Measurements from ENCODE around the gene TSPO2. TPM values are rescaled to one million over a fixed set of nuclear protein-coding genes. Genes with fewer than 3 reads are reported as not detected.

Gene TSPO2
- total and polyA plus RNA-seq, 2 of the 13 experiments (the other 11 are each of a cell fraction or from before 2014, with no cell fraction given) = 0.55 TPM; not detected in 1

DNA sequence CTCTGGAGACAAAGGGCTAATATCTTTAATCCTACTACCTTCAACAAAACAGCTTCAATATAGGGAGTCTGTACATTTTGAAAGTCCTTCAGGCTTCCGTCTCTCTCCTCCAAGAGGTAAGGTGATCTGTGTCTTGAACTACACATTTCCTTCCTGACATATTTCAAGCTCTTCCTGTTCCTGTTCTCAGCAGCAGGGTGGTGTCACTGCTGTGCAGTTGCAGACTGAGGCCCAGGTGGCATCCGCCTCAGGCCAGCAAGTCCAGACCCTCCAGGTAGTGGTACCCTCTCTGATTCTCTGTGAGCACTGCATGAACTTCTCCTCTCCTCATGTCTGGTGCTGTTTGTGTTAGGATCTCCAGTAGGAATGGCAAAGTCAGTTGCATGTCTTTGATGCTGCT lies 38.4 kb downstream of the TSPO2 start:
- intact Hi-C loops (cut with micrococcal nuclease; ENCODE audit: unreplicated experiment) (no loop called here), in situ Hi-C loops (cut with HindIII; ENCODE audit: extremely low pct_ligation_motif_present, low pct_unique_long_range_greater_than_20kb) (no loop called here)
- Histone ChIP-seq H3K4me3 (replicated peaks in 1 of 3; ENCODE audit: insufficient read depth in 1 of 3, low read depth in 2 of 3, low read length in 3 of 3) (no peak overlapping the region), H3K9ac (ENCODE audit: insufficient read depth, low read depth, low read length) (no peak overlapping the region), H3K9me3 (ENCODE audit: low read length) (no peaks in the 10 kb centered on the region), H3K27ac (ENCODE audit: extremely low read length, insufficient read depth, low read length) (no peak overlapping the region), H4K20me1 (ENCODE audit: insufficient read depth, low read length) (no peaks in the 10 kb centered on the region), H3K79me2 (ENCODE audit: insufficient read depth, low read length) (peaks cover 57% of the 10 kb centered on the region), H3K4me1 (ENCODE audit: insufficient read depth, low read length) (peaks cover 13% of the 10 kb centered on the region), H3K36me3 (replicated peaks in 1 of 2; ENCODE audit: control insufficient read depth in 1 of 2, insufficient read depth in 2 of 2, low read length in 2 of 2) (peaks cover 18 to 62% of the 10 kb centered on the region in 2 experiments), H3K4me2 (ENCODE audit: low read depth, low read length) (no peak overlapping the region), H2AFZ (ENCODE audit: low read length) (no peak overlapping the region), H3K27me3 (ENCODE audit: control insufficient read depth in 1 of 2, insufficient read depth in 2 of 2, low read length in 2 of 2) (no peaks in the 10 kb centered on the region)
- TF ChIP-seq ZNF580 (CRISPR knock-in tag; IDR thresholded peaks at IDR 0.05; ENCODE audit: borderline replicate concordance, low read depth) = no peak
- TF ChIP-seq HMG20B (CRISPR knock-in tag; conservative IDR thresholded peaks at IDR 0.05) = no peak
- TF ChIP-seq RBM22 (optimal IDR thresholded peaks at IDR 0.05; ENCODE audit: low read length) = peak; percentile 44
- TF ChIP-seq, protein P1, sequence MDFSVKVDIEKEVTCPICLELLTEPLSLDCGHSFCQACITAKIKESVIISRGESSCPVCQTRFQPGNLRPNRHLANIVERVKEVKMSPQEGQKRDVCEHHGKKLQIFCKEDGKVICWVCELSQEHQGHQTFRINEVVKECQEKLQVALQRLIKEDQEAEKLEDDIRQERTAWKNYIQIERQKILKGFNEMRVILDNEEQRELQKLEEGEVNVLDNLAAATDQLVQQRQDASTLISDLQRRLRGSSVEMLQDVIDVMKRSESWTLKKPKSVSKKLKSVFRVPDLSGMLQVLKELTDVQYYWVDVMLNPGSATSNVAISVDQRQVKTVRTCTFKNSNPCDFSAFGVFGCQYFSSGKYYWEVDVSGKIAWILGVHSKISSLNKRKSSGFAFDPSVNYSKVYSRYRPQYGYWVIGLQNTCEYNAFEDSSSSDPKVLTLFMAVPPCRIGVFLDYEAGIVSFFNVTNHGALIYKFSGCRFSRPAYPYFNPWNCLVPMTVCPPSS (IDR thresholded peaks at IDR 0.05) = no peak
- TF ChIP-seq ZNF335 (CRISPR knock-in tag; IDR thresholded peaks at IDR 0.05) = no peak
- WGBS (ENCODE audit: low lambda C conversion rate) = 96% methylated on average over 2 of the region's 2 CpGs
- POLR2A ChIA-PET = no interaction called here
- DNase-seq (ENCODE audit: low spot score) (no peak), ATAC-seq (no peak), FAIRE-seq (no peak)
- no TSS peak for BruUV-seq (replicated peaks)
- CTCF ChIA-PET (ENCODE audit: low intra/inter-chr PET ratio, low total read pairs) = no interaction called here

DNA sequence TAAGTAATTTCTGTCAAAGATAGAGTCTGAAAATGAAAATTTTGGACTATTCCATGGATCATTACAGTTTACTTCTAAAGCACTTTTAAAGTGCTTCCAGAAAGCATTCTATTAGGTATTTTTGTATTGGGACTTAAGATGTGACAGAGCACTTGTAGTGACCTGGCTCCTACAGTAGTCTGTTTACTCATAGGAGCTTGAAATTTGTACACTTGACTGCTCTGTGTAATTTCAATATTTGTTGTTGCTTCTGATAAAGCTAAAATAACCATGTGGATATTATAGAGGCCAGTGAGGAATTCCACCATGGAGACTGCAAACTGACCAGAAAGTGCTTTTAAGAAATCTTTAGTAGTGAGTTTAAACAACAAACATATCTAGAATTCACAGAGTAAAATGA lies 40.8 kb downstream of the TSPO2 start:
- no TSS peak for BruUV-seq (replicated peaks)
- Histone ChIP-seq H3K4me1 (ENCODE audit: insufficient read depth, low read length) (no peaks in the 10 kb centered on the region), H3K9ac (ENCODE audit: insufficient read depth, low read depth, low read length) (no peak overlapping the region), H3K4me2 (ENCODE audit: low read depth, low read length) (no peak overlapping the region), H3K79me2 (ENCODE audit: insufficient read depth, low read length) (peaks cover 32% of the 10 kb centered on the region), H3K27me3 (ENCODE audit: control insufficient read depth in 1 of 2, insufficient read depth in 2 of 2, low read length in 2 of 2) (no peaks in the 10 kb centered on the region), H3K27ac (ENCODE audit: extremely low read length, insufficient read depth, low read length) (no peak overlapping the region), H2AFZ (ENCODE audit: low read length) (no peak overlapping the region), H3K36me3 (replicated peaks in 1 of 2; ENCODE audit: control insufficient read depth in 1 of 2, insufficient read depth in 2 of 2, low read length in 2 of 2) (peaks cover 21 to 83% of the 10 kb centered on the region in 2 experiments), H3K9me3 (ENCODE audit: low read length) (no peaks in the 10 kb centered on the region), H3K4me3 (replicated peaks in 1 of 3; ENCODE audit: insufficient read depth in 1 of 3, low read depth in 2 of 3, low read length in 3 of 3) (no peak overlapping the region), H4K20me1 (ENCODE audit: insufficient read depth, low read length) (no peaks in the 10 kb centered on the region)
- CTCF ChIA-PET (ENCODE audit: low intra/inter-chr PET ratio, low total read pairs) = no interaction called here
- intact Hi-C loops (cut with micrococcal nuclease; ENCODE audit: unreplicated experiment) (no loop called here), in situ Hi-C loops (cut with HindIII; ENCODE audit: extremely low pct_ligation_motif_present, low pct_unique_long_range_greater_than_20kb) (no loop called here)
- TF ChIP-seq, protein P2, sequence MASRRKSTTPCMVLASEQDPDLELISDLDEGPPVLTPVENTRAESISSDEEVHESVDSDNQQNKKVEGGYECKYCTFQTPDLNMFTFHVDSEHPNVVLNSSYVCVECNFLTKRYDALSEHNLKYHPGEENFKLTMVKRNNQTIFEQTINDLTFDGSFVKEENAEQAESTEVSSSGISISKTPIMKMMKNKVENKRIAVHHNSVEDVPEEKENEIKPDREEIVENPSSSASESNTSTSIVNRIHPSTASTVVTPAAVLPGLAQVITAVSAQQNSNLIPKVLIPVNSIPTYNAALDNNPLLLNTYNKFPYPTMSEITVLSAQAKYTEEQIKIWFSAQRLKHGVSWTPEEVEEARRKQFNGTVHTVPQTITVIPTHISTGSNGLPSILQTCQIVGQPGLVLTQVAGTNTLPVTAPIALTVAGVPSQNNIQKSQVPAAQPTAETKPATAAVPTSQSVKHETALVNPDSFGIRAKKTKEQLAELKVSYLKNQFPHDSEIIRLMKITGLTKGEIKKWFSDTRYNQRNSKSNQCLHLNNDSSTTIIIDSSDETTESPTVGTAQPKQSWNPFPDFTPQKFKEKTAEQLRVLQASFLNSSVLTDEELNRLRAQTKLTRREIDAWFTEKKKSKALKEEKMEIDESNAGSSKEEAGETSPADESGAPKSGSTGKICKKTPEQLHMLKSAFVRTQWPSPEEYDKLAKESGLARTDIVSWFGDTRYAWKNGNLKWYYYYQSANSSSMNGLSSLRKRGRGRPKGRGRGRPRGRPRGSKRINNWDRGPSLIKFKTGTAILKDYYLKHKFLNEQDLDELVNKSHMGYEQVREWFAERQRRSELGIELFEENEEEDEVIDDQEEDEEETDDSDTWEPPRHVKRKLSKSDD (CRISPR knock-in tag; IDR thresholded peaks at IDR 0.05; ENCODE audit: low read depth) = no peak
- TF ChIP-seq ZNF7 (CRISPR knock-in tag; IDR thresholded peaks at IDR 0.05) (no peak), ATF7 (IDR thresholded peaks at IDR 0.05) (no peak), ATF7 (CRISPR knock-in tag; IDR thresholded peaks at IDR 0.05) (no peak), RFX1 (IDR thresholded peaks at IDR 0.05) (no peak), ZNF768 (CRISPR knock-in tag; IDR thresholded peaks at IDR 0.05) (no peak), ERF (CRISPR knock-in tag; IDR thresholded peaks at IDR 0.05) (no peak), ZNF251 (CRISPR knock-in tag; IDR thresholded peaks at IDR 0.05) (no peak), TFE3 (CRISPR knock-in tag; IDR thresholded peaks at IDR 0.05) (no peak), ZNF75D (CRISPR knock-in tag; IDR thresholded peaks at IDR 0.05; ENCODE audit: borderline replicate concordance) (no peak)
- POLR2A ChIA-PET = no interaction called here
- FAIRE-seq (no peak), DNase-seq (ENCODE audit: low spot score) (no peak), ATAC-seq (no peak)

Measured in HepG2 (cell line).